A673 (cell line): ENCODE results near the gene SLC23A2. TPM values are rescaled to one million over a fixed set of nuclear protein-coding genes. Genes with fewer than 3 reads are reported as not detected.

Source experiments
- BruUV-seq: library from RNA; stranded (reverse); fragments of 400-500 nt; replicated peaks from 2 replicates; lab custom pipeline; 2021; lab: Mats Ljungman, UMichigan
- CTCF ChIA-PET: fragments of 300-600 bp; sonication (Branson Sonifier 250); formaldehyde crosslinking; loops from one replicate; lab custom pipeline; 2022; ENCODE audit warnings: antibody characterized with exemption; lab: Charles Lee
- POLR2A ChIA-PET: fragments of 300-600 bp; sonication (Branson Sonifier 250); formaldehyde crosslinking; loops from one replicate; lab custom pipeline; 2022; ENCODE audit warnings: antibody characterized with exemption; ENCODE audit not compliant: low non-redundant PET; lab: Charles Lee
- DNase-seq: peaks from one replicate; pipeline ENCODE4 v3.0.0-alpha.2; 2015; ENCODE audit warnings: low spot score
- H3K27ac ChIP-seq: fragments of 200-600 bp; sonication (generic); 2 replicates; pipeline ENCODE4 v1.5.1; 2016; ENCODE audit warnings: mixed run types, low read depth, mild to moderate bottlenecking, mixed read lengths, antibody characterized with exemption, low read length; ENCODE audit not compliant: poor library complexity, severe bottlenecking
- H3K27me3 ChIP-seq: fragments of 200-600 bp; sonication (generic); replicated peaks from 2 replicates; pipeline ENCODE4 v1.6.1; 2017; ENCODE audit warnings: mixed run types, low read depth, mild to moderate bottlenecking, mixed read lengths, antibody characterized with exemption, low read length; ENCODE audit not compliant: insufficient read depth, poor library complexity
- H3K36me3 ChIP-seq: fragments of 200-600 bp; sonication (generic); 2 replicates; pipeline ENCODE4 v1.6.1; 2016; ENCODE audit warnings: mixed run types, mild to moderate bottlenecking, mixed read lengths, antibody characterized with exemption, low read length; ENCODE audit not compliant: insufficient read depth, poor library complexity, severe bottlenecking
- H3K4me1 ChIP-seq: fragments of 200-600 bp; sonication (generic); 2 replicates; pipeline ENCODE4 v1.6.1; 2017; ENCODE audit warnings: mixed run types, mild to moderate bottlenecking, mixed read lengths, antibody characterized with exemption, low read length; ENCODE audit not compliant: insufficient read depth, poor library complexity, severe bottlenecking
- H3K4me3 ChIP-seq: fragments of 200-600 bp; sonication (generic); 2 replicates; pipeline ENCODE4 v1.5.1; 2016; ENCODE audit warnings: low read depth, mixed run types, mild to moderate bottlenecking, mixed read lengths, low read length; ENCODE audit not compliant: poor library complexity, severe bottlenecking
- H3K9me3 ChIP-seq: fragments of 200-600 bp; sonication (generic); 2 replicates; pipeline ENCODE4 v1.6.1; 2016; ENCODE audit warnings: mixed run types, low read depth, mild to moderate bottlenecking, mixed read lengths, antibody characterized with exemption, low read length; ENCODE audit not compliant: poor library complexity, severe bottlenecking
- EZH2 ChIP-seq: fragments of 200-600 bp; sonication (generic); IDR thresholded peaks from 2 replicates; pipeline ENCODE4 v1.6.1; 2017; ENCODE audit warnings: borderline replicate concordance, low read depth, mild to moderate bottlenecking, mixed read lengths, antibody characterized with exemption, low read length; ENCODE audit not compliant: poor library complexity, severe bottlenecking
- intact Hi-C: fragments of 100-400 bp; cut with micrococcal nuclease; formaldehyde crosslinking; loops from one replicate; pipeline ENCODE4 v1.10.0; 2022; ENCODE audit not compliant: unreplicated experiment
- total RNA-seq: library from RNA; stranded (reverse); gene quantifications from 2 replicates; pipeline ENCODE4 v1.2.3, GENCODE V29; 2021
- TF ChIP-seq, protein P1 (sequence below): fragments of 300-800, 200-600 bp; sonication (generic); conservative IDR thresholded peaks from 2 replicates; pipeline ENCODE4 v1.5.1; 2017; ENCODE audit warnings: low read depth, mild to moderate bottlenecking, antibody characterized with exemption, low read length, moderate library complexity, mixed read lengths

SLC23A2 gene
- total RNA-seq, 1 experiment from 2014 or later = 29.4 TPM

DNA sequence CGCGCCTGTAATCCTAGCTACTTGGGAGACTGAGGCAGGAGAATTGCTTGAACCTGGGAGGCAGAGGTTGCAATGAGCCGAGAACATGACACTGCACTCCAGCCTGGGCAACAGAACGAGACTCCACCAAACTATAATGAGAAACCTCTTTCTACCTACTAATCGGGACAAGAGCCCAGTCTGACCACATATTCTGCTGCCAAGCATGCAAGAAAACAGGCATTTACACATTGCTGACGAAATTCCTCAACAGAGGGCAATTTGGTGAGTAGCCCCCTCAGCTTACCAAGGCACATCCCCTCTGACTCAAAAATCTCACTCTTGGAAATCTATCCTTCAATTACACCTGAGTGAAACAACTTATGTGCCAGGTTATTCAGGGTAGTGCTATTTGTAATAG is 81.2 kb downstream of the SLC23A2 start:
- BruUV-seq = no TSS peak
- no peaks in the 10 kb centered on the region for H3K36me3 ChIP-seq
- no peak overlapping the region for H3K4me3 ChIP-seq
- DNase-seq = no peak
- POLR2A ChIA-PET = no interaction called here
- intact Hi-C loops = no loop called here
- no peaks in the 10 kb centered on the region for H3K27me3 ChIP-seq
- no peaks in the 10 kb centered on the region for H3K9me3 ChIP-seq
- no peak overlapping the region for H3K27ac ChIP-seq
- CTCF ChIA-PET = no interaction called here
- no peak for TF ChIP-seq EZH2
- TF ChIP-seq, protein P1, sequence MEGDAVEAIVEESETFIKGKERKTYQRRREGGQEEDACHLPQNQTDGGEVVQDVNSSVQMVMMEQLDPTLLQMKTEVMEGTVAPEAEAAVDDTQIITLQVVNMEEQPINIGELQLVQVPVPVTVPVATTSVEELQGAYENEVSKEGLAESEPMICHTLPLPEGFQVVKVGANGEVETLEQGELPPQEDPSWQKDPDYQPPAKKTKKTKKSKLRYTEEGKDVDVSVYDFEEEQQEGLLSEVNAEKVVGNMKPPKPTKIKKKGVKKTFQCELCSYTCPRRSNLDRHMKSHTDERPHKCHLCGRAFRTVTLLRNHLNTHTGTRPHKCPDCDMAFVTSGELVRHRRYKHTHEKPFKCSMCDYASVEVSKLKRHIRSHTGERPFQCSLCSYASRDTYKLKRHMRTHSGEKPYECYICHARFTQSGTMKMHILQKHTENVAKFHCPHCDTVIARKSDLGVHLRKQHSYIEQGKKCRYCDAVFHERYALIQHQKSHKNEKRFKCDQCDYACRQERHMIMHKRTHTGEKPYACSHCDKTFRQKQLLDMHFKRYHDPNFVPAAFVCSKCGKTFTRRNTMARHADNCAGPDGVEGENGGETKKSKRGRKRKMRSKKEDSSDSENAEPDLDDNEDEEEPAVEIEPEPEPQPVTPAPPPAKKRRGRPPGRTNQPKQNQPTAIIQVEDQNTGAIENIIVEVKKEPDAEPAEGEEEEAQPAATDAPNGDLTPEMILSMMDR = no peak
- H3K4me1 ChIP-seq = no peaks in the 10 kb centered on the region

DNA sequence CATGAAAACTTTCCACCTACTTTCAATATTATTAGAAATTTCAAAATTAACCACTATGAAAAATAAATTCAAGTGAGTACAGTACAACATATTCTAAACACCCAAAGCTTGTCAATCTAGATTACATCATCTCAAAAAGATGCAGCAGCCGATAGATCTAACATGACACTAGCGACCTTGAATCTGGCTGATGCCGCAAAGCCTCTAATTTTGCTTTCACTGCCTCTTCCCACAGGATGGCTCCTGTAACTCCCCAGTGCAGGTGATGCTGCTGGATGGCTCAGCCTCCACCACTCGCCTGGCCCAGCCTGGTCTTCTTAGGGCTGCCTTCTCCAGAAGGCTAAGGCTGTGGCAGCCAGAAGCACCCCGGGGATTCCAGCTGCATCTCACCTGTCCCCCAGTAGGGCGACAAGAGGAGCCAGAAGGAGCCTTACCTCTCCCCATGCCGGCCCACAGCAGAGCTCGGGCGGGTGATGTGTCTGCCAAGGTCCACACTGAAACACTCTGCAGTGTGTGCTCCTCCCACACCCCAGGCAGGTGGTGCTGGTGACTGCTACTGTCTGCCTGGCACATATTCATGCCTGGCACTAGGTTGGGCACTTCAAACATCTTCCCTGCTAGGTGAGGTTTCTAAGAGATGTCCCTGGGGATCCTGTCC is 82.1 kb downstream of the SLC23A2 start:
- CTCF ChIA-PET = no interaction called here
- H3K27me3 ChIP-seq = no peaks in the 10 kb centered on the region
- POLR2A ChIA-PET = no interaction called here
- no peaks in the 10 kb centered on the region for H3K36me3 ChIP-seq
- no peak for DNase-seq
- H3K9me3 ChIP-seq = no peaks in the 10 kb centered on the region
- H3K27ac ChIP-seq = no peak overlapping the region
- H3K4me3 ChIP-seq = no peak overlapping the region
- no TSS peak for BruUV-seq
- TF ChIP-seq EZH2 = no peak
- TF ChIP-seq, protein P1 = no peak
- H3K4me1 ChIP-seq = no peaks in the 10 kb centered on the region
- intact Hi-C loops = no loop called here

DNA sequence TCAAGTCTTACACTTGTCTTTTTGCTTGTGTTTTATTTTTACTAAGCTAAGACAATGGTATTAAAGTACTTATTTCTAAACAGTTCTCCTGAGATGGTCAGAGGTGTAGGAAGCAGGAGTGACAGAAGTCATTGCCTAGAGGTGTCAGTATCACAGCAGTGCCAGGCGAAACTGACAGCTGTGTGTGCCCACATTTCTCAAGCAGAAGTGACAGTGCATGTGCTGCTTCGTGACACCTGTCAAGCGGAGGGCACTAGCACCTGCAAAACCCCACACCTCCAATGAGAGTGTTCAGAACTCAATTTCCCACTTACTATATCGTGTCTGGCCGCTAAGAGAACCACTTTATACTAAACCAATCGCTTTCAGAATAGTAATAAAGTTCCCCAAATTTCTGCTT is 82.8 kb downstream of the SLC23A2 start:
- H3K27ac ChIP-seq = no peak overlapping the region
- no peaks in the 10 kb centered on the region for H3K4me1 ChIP-seq
- TF ChIP-seq EZH2 = no peak
- TF ChIP-seq, protein P1 = no peak
- H3K4me3 ChIP-seq = no peak overlapping the region
- H3K36me3 ChIP-seq = no peaks in the 10 kb centered on the region
- POLR2A ChIA-PET = no interaction called here
- no peaks in the 10 kb centered on the region for H3K27me3 ChIP-seq
- intact Hi-C loops = no loop called here
- BruUV-seq = no TSS peak
- no peak for DNase-seq
- H3K9me3 ChIP-seq = no peaks in the 10 kb centered on the region
- CTCF ChIA-PET = no interaction called here
